ENCODE data around the gene NOM1. TPM values are rescaled to one million over a fixed set of nuclear protein-coding genes. Genes with fewer than 3 reads are reported as not detected.
"Not testable (repeated sequence)": the region's sequence is repeated elsewhere in the genome, so short reads cannot be mapped to it uniquely, and the experiment has no call there.

Gene NOM1
- total RNA-seq, 1 experiment from 2014 or later: 17.3 TPM

DNA sequence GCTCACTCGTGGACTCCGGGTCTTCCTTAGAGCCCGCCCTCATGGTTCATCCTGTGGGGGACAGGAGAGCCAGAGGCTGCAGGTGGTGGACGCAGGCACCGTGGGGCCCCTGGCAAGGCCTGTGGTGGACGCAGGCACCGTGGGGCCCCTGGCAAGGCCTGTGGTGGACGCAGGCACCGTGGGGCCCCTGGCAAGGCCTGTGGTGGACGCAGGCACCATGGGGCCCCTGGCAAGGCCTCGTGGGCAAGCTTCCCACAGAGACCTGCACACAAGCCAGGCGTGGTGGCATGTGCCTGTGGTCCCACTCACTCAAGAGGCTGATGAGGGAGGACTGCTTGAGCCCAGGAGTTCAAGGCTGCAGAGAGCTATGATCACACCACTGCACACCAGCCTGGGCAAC, 23.7 kb upstream of the NOM1 start:
- H3K4me3 ChIP-seq; H3K27me3 ChIP-seq (replicated peaks); H3K27ac ChIP-seq; H3K9me3 ChIP-seq (replicated peaks); H3K36me3 ChIP-seq; H3K4me1 ChIP-seq (replicated peaks); DNase-seq (ENCODE audit: low read depth in 1 of 2, low spot score in 2 of 2): not testable (repeated sequence)

DNA sequence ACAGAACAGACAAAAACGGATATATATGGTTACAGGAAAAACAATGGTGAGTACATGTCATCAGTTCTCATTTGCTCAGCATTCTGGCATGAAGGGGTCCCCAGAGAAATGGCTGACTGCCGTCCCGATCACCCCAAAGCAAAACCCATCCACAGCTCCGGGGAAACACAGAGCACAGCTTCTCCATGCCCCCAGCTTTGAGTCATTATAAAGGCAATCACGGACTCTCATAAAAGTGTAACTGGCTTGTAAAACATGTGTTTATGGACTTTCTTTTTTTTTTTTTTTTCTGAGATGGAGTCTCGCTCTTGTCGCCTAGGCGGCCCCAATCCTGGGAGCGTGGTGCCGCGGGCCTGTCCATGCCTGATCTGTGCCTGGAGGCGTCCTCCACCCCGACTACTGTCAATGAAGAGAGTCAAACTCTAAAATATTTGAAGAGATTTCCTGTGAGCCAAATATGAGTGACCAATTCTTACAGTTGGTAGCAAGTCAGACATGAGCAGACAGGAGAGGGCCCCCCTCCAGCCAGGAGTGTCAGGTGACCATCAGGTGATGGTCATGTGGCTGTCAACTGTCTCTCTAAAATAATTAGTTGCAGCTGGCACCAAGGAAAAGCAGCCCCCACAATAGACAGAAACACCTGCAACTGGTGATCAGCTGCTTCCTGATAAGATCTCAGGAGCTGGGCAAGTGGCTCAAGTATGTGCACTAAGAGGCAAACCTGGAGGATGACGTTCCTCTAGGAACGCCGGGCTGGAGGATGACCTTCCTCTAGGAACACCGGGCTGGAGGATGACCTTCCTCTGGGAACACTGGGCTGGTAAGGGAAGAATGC, 21.7 kb upstream of the NOM1 start:
- no peaks in the 10 kb centered on the region for H3K4me1 ChIP-seq (replicated peaks)
- H3K9me3 ChIP-seq (replicated peaks): no peaks in the 10 kb centered on the region
- H3K27ac ChIP-seq: no peak overlapping the region
- H3K4me3 ChIP-seq: no peak overlapping the region
- H3K36me3 ChIP-seq: no peaks in the 10 kb centered on the region
- no peak for DNase-seq (ENCODE audit: low read depth in 1 of 2, low spot score in 2 of 2)
- peaks cover 10% of the 10 kb centered on the region for H3K27me3 ChIP-seq (replicated peaks)

DNA sequence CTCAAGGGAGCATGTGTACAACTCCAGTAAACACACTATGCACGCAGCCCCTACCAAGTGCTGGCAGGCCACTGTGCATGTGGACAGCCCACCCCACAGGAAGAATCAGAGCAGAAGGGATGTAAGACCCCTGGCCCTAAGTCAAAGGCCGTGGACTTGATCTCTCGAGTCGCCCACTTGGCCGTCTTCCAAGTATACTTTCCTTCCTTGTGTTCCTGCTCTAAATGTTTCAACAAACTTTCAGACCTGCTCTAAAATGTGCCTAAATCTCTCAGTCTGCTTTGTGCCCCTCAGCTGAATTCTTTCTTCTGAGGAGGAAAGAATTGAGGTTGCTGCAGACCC, 21.1 kb upstream of the NOM1 start:
- DNase-seq (ENCODE audit: low read depth in 1 of 2, low spot score in 2 of 2): no peak
- Histone ChIP-seq H3K4me3 (no peak overlapping the region), H3K4me1 (replicated peaks) (no peaks in the 10 kb centered on the region), H3K36me3 (no peaks in the 10 kb centered on the region), H3K27me3 (replicated peaks) (peaks cover 10% of the 10 kb centered on the region), H3K27ac (no peak overlapping the region), H3K9me3 (replicated peaks) (no peaks in the 10 kb centered on the region)

DNA sequence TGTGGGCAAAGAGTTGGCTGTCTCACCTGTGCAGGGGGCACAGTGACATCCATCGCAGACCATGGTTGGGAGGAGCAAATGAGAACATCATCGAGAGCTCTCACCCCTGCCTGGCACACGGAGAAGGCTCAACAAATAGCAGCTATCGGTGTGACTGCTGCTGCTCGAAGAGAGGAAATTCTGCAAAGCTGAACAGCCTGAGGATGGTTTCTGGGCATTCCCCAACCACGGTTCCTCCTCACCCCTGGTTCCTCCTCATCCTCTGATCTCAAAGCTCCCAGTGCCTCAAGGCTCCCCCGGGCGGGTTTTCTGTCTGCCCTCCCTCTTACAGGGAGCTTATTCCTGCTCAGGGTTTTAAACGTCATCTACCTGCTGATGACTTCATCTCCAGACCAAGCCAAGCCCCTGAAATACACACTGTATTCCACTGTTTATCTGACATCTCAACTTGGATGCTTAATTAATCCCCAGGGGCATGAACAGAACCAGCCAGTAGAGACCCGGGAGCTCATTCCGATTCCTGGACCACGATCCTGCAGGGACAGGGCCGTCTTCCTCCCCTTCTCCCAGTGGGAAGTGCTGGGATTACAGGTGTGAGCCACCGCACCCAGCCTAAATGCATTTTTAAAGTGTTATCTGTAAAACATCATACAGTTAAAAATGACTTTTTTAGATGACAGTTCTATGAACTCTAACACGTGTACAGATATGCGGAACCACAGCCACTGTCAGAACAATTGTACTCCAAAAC, 19.5 kb upstream of the NOM1 start:
- DNase-seq (ENCODE audit: low read depth in 1 of 2, low spot score in 2 of 2): no peak
- no peak overlapping the region for H3K27ac ChIP-seq
- peaks cover 10% of the 10 kb centered on the region for H3K27me3 ChIP-seq (replicated peaks)

DNA sequence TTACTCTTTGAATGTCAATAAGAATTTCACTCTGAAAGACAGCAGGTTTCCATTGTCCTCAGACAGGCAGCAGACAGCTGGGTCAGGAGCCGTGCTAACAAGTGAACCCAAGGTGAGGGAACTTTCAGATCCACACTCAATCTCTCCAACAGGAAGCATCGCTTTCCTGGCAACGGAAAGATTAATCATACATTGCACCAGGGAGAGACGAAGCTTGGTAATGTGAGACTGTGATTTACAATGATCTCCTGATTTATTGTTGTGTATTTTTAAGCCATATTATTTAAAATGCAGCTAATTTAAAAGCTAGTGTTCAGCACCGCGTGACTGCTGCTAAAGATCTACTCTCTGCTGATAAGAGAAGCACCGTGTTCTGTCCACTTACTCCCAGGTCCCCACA, 17.5 kb upstream of the NOM1 start:
- H3K27ac ChIP-seq: no peak overlapping the region
- no peak overlapping the region for H3K4me3 ChIP-seq
- H3K27me3 ChIP-seq (replicated peaks): peaks cover 10% of the 10 kb centered on the region
- no peaks in the 10 kb centered on the region for H3K36me3 ChIP-seq
- DNase-seq (ENCODE audit: low read depth in 1 of 2, low spot score in 2 of 2): no peak
- H3K4me1 ChIP-seq (replicated peaks): no peaks in the 10 kb centered on the region
- no peaks in the 10 kb centered on the region for H3K9me3 ChIP-seq (replicated peaks)

More for the DNA sequence above, 19.5 kb upstream of the NOM1 start:
- no peaks in the 10 kb centered on the region for H3K9me3 ChIP-seq (replicated peaks)
- no peak overlapping the region for H3K4me3 ChIP-seq
- H3K36me3 ChIP-seq: no peaks in the 10 kb centered on the region
- H3K4me1 ChIP-seq (replicated peaks): no peaks in the 10 kb centered on the region

DNA sequence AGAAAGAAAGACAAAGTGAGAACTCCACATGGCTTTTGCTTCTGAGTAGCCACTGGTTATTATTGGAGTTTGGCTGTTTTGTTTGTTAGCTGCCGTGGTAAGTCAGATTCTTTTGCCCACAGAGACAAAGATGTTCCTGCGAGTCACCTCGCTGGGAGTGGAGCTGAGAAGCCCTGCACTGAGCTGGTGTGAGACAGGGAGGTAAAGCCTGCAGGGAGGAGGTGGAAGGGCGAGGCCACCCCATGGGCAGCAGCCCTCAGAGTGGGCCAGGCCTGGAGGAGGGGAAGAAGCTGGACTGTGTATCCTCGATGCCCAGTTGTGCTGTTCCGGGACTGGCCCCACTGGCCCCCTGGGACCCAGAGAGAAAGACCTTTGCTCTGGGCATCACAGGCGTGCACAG, 14.3 kb upstream of the NOM1 start:
- Histone ChIP-seq H3K27me3 (replicated peaks) (peaks cover 6% of the 10 kb centered on the region; the same call in 1 of the 2 replicates), H3K27ac (no peak overlapping the region), H3K4me1 (replicated peaks) (no peaks in the 10 kb centered on the region), H3K9me3 (replicated peaks) (no peaks in the 10 kb centered on the region), H3K36me3 (no peaks in the 10 kb centered on the region), H3K4me3 (no peak overlapping the region)
- DNase-seq (ENCODE audit: low read depth in 1 of 2, low spot score in 2 of 2): no peak

DNA sequence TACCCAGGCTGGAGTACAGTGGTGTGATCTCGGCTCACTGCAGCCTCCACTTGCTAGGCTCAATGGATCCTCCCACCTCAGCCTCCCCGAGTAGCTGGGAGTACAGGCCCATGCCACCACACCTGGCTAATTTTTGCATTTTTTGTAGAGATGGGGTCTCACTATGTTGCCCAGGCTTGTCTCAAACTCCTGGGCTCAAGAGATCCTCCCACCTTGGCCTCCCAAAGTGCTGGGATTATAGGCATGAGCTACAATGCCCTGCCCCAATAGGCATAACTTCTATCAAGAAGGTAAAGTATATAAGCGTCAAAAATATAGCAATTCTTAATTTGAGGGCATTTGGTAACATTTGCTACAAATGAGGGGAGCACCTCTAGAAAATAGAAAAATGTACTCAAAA, 12.7 kb upstream of the NOM1 start:
- not testable (repeated sequence) for H3K27ac ChIP-seq; H3K36me3 ChIP-seq; H3K27me3 ChIP-seq (replicated peaks); H3K9me3 ChIP-seq (replicated peaks); H3K4me1 ChIP-seq (replicated peaks); H3K4me3 ChIP-seq; DNase-seq (ENCODE audit: low read depth in 1 of 2, low spot score in 2 of 2)

DNA sequence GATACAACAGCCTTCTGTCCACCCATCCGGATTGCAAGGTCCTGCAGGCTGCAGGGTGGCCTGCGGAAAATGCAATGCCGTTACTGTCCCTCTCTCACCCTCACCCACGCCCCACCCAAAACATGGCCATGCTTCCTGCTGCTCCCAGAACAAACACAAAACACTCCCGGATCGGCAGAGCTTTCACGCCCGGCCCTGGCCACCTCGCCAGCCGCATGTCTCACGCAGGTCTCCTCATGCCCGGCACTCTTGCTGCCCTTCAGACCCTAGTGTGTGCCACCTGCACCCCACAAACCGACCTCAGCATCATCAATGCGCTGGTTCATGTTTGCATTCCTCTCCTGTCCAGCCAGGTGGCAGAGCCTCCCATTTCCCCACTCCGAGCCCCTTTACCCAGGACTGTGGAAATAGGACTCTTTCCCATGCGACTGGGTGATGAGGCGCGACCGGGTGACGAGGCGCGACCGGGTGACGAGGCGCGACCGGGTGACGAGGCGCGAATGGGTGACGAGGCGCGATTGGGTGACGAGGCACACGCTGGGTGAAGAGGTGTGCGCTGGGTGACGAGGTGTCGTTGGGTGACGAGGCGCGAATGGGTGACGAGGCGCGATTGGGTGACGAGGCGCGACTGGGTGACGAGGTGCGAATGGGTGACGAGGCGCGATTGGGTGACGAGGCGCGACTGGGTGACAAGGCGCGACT, 8.9 kb upstream of the NOM1 start:
- no peaks in the 10 kb centered on the region for H3K36me3 ChIP-seq
- peaks cover 11% of the 10 kb centered on the region for H3K27me3 ChIP-seq (replicated peaks)
- DNase-seq (ENCODE audit: low read depth in 1 of 2, low spot score in 2 of 2): no peak
- no peak overlapping the region for H3K4me3 ChIP-seq
- H3K27ac ChIP-seq: no peak overlapping the region
- no peaks in the 10 kb centered on the region for H3K4me1 ChIP-seq (replicated peaks)
- no peaks in the 10 kb centered on the region for H3K9me3 ChIP-seq (replicated peaks)

DNA sequence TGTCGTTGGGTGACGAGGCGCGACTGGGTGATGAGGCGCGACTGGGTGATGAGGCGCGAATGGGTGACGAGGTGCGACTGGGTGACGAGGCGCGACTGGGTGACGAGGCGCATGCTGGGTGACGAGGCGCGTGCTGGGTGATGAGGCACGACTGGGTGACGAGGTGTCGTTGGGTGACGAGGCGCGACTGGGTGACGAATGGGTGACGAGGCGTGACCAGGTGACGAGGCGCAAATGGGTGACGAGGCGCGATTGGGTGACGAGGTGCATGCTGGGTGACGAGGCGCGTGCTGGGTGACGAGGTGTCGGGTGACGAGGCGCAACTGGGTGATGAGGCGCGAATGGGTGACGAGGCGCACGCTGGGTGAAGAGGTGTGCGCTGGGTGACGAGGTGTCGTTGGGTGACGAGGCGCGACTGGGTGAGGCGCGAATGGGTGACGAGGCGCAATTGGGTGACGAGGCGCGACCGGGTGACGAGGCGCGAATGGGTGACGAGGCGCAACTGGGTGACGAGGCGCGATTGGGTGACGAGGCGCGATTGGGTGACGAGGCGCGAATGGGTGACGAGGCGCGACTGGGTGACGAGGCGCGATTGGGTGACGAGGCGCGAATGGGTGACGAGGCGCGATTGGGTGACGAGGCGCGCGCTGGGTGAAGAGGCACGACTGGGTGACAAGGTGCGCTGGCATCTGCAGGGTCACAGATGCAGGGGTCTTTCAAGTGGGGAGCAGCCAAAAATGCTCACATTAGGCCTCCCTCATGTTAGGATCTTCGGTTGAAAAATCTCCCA, 7.9 kb upstream of the NOM1 start:
- DNase-seq (ENCODE audit: low read depth in 1 of 2, low spot score in 2 of 2): no peak
- H3K4me1 ChIP-seq (replicated peaks): no peaks in the 10 kb centered on the region
- no peaks in the 10 kb centered on the region for H3K36me3 ChIP-seq
- no peaks in the 10 kb centered on the region for H3K9me3 ChIP-seq (replicated peaks)
- H3K27ac ChIP-seq: no peak overlapping the region
- no peak overlapping the region for H3K4me3 ChIP-seq
- peaks cover 12% of the 10 kb centered on the region for H3K27me3 ChIP-seq (replicated peaks)

DNA sequence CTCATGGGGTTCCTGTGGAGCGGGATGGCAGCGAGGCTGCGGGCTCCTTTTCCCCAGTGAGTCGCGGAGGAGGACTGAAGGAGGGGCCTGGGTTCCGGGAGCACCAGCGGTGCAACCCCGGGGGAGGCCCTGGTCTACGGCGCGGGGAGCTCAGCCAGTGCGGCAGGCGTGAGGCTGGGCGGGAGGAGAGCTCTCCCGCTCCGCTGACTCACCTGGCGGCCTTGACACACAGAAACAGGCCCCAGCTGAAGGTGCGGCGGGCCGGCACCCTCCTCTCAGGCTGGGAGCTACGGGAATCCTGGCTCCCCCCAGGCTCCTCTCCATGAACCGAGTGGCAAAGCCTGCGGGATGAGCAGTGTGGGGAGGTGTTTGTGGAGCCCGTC, 6.8 kb upstream of the NOM1 start:
- H3K4me3 ChIP-seq: no peak overlapping the region
- H3K9me3 ChIP-seq (replicated peaks): no peaks in the 10 kb centered on the region
- peaks cover 20% of the 10 kb centered on the region for H3K27me3 ChIP-seq (replicated peaks)
- no peaks in the 10 kb centered on the region for H3K36me3 ChIP-seq
- no peaks in the 10 kb centered on the region for H3K4me1 ChIP-seq (replicated peaks)
- no peak for DNase-seq (ENCODE audit: low read depth in 1 of 2, low spot score in 2 of 2)
- H3K27ac ChIP-seq: no peak overlapping the region

DNA sequence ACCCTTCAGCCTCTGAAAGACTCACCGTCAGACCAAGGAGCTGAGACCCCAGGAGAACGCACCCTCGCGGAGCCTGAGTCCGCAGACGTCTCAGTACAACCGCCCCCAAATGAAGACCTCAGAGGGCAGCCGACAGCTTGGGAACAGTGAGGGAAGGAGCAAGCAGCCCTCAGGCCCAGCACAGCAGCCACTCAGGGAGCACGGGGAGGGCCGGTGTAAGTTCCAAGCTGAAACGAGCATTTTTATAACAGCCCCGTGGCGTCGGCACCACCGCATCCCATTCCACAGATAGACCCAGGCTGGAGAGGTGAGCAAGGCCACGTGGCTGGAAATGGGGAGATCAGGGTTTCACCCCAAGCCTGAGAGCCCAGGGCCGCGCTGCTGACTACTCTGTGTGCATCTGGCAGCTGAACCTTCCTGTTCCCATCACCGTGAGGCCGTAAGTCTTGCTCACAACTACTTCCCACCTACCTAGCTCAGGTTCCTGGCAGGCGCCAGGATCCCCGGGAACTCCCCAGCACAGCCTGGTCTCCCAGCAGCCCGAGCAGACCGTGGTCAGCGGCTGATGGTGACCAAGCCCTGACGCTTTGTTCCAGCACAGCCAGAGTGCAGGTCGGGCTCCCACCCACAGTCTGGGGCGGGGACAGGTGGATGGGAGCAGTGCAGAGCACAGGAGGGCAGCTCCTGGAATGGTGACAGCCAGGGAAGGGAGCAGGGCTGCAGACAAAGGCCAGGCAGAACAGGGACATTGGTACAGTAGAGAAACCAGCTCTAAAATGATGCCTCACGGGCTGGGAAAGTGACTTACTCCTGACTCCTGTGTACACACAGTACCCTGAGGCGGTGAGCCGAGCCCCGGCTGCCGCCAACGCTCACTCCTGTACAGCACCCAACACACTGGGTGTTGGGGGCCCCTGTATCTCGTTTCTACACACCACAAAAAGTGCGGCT, 6.1 kb upstream of the NOM1 start:
- no peaks in the 10 kb centered on the region for H3K4me1 ChIP-seq (replicated peaks)
- peaks cover 22% of the 10 kb centered on the region for H3K27me3 ChIP-seq (replicated peaks)
- H3K27ac ChIP-seq: no peak overlapping the region
- no peaks in the 10 kb centered on the region for H3K36me3 ChIP-seq
- no peak for DNase-seq (ENCODE audit: low read depth in 1 of 2, low spot score in 2 of 2)
- H3K4me3 ChIP-seq: no peak overlapping the region
- H3K9me3 ChIP-seq (replicated peaks): no peaks in the 10 kb centered on the region

DNA sequence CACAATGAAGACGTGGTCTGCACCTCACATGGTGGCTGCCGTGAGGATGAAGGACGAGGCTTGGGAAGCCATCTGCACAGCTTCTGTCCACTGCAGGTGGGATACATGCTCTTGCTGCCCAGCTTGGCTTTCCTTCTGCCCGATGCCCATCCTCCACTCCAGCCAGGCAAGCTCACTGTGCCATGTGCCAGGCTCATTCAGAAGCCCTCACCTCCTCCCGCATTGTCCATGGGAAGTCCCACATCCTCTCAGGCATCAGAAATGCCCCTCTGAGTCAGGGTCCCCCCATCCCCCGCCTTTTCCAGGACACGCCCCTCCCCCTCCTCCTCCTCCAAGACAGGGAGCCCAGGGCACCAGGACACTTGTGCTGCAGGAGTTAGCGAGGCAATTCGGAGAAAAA, 4.6 kb upstream of the NOM1 start:
- DNase-seq (ENCODE audit: low read depth in 1 of 2, low spot score in 2 of 2): no peak
- Histone ChIP-seq H3K4me3 (no peak overlapping the region), H3K4me1 (replicated peaks) (peaks cover 7% of the 10 kb centered on the region), H3K27ac (no peak overlapping the region), H3K27me3 (replicated peaks) (peaks cover 22% of the 10 kb centered on the region), H3K9me3 (replicated peaks) (no peaks in the 10 kb centered on the region), H3K36me3 (peaks cover 4% of the 10 kb centered on the region)
